Measurements from ENCODE around the gene TYW3. TPM values are rescaled to one million over a fixed set of nuclear protein-coding genes. Genes with fewer than 3 reads are reported as not detected.

The TYW3 gene
- total RNA-seq, 1 donor from 2014 or later = 10.3 TPM

DNA sequence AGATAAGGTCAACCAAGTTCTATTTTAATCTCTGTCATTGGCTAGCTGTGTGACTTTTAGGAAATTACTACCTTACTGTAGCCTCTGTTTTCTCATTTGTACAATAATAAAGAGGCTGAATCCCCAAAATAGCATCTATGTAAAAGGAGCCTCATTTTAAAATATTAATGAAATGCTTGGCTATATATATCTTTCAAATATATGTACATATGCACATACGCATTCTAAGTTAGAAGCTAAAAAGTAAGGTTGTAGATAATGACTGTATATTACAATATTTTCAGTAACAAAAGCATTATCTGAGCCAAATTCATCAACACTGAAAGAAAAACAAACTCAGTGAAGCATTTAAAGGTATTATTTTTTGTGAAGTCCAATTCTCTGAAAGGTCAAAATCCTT is 44.6 kb downstream of the TYW3 start:
- no peak for TF ChIP-seq CTCF (IDR thresholded peaks at IDR 0.05; ENCODE audit: unreplicated experiment)
- DNase-seq (ENCODE audit: low spot score, unreplicated experiment) = no peak
- H3K27ac Mint-ChIP-seq = no peak overlapping the region

DNA sequence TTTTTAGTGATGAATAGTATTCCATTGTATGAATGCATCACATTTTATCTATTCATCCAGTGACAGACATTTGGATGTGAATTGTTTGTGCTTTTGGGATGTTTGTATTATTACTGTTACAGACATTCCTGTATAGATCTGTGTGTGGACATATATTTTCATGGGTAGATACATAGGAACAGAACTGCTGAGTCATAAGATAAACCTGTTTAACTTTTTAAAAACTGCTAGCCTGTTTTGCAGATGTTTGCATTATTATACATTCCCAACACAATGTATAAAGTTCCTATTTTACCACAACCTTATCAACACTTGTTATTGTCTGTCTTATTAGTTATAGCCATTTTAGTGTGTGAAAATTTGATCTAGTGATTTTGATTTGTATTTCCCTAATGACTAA is 46.8 kb downstream of the TYW3 start:
- Mint-ChIP-seq H3K9me3 (ENCODE audit: low read depth) (no peaks in the 10 kb centered on the region), H3K27ac (no peak overlapping the region), H3K4me3 (ENCODE audit: low read depth) (no peak overlapping the region), H3K27me3 (peaks cover 4% of the 10 kb centered on the region), H3K4me1 (ENCODE audit: low read depth) (no peaks in the 10 kb centered on the region), H3K36me3 (ENCODE audit: insufficient read depth) (no peaks in the 10 kb centered on the region)
- no peak for DNase-seq (ENCODE audit: low spot score, unreplicated experiment)
- no peak for TF ChIP-seq CTCF (IDR thresholded peaks at IDR 0.05; ENCODE audit: unreplicated experiment)

More for the DNA sequence above, 44.6 kb downstream of the TYW3 start:
- no peaks in the 10 kb centered on the region for H3K9me3 Mint-ChIP-seq (ENCODE audit: low read depth)
- H3K36me3 Mint-ChIP-seq (ENCODE audit: insufficient read depth) = no peaks in the 10 kb centered on the region
- no peaks in the 10 kb centered on the region for H3K4me1 Mint-ChIP-seq (ENCODE audit: low read depth)
- no peak overlapping the region for H3K4me3 Mint-ChIP-seq (ENCODE audit: low read depth)
- peaks cover 8% of the 10 kb centered on the region for H3K27me3 Mint-ChIP-seq

- DNase-seq (ENCODE audit: low spot score, unreplicated experiment) = no peak
- Mint-ChIP-seq H3K9me3 (ENCODE audit: low read depth) (no peaks in the 10 kb centered on the region), H3K27me3 (peaks cover 4% of the 10 kb centered on the region), H3K27ac (no peak overlapping the region), H3K36me3 (ENCODE audit: insufficient read depth) (no peaks in the 10 kb centered on the region), H3K4me1 (ENCODE audit: low read depth) (no peaks in the 10 kb centered on the region), H3K4me3 (ENCODE audit: low read depth) (no peak overlapping the region)
- TF ChIP-seq CTCF (IDR thresholded peaks at IDR 0.05; ENCODE audit: unreplicated experiment) = no peak
Observed at GRCh38 chr1:74780594-74780993, 47.6 kb downstream of the TYW3 start.

GRCh38 chr1:74785944-74786343 is 53.0 kb downstream of the TYW3 start:
- Mint-ChIP-seq H3K4me1 (ENCODE audit: low read depth) (peaks cover 2% of the 10 kb centered on the region), H3K4me3 (ENCODE audit: low read depth) (no peak overlapping the region), H3K9me3 (ENCODE audit: low read depth) (no peaks in the 10 kb centered on the region), H3K27me3 (peaks cover 4% of the 10 kb centered on the region), H3K27ac (no peak overlapping the region), H3K36me3 (ENCODE audit: insufficient read depth) (no peaks in the 10 kb centered on the region)
- DNase-seq (ENCODE audit: low spot score, unreplicated experiment) = no peak
- no peak for TF ChIP-seq CTCF (IDR thresholded peaks at IDR 0.05; ENCODE audit: unreplicated experiment)

- no peak for DNase-seq (ENCODE audit: low spot score, unreplicated experiment)
- no peaks in the 10 kb centered on the region for H3K36me3 Mint-ChIP-seq (ENCODE audit: insufficient read depth)
- H3K27ac Mint-ChIP-seq = no peak overlapping the region
- H3K9me3 Mint-ChIP-seq (ENCODE audit: low read depth) = no peaks in the 10 kb centered on the region
- no peaks in the 10 kb centered on the region for H3K27me3 Mint-ChIP-seq
- TF ChIP-seq CTCF (IDR thresholded peaks at IDR 0.05; ENCODE audit: unreplicated experiment) = no peak
- peaks cover 15% of the 10 kb centered on the region for H3K4me1 Mint-ChIP-seq (ENCODE audit: low read depth)
- H3K4me3 Mint-ChIP-seq (ENCODE audit: low read depth) = no peak overlapping the region
Observed at GRCh38 chr1:74790453-74790852, 57.5 kb downstream of the TYW3 start.
